Measurements from ENCODE around the gene LCTL.
"Not testable (repeated sequence)": the region's sequence is repeated elsewhere in the genome, so short reads cannot be mapped to it uniquely, and the experiment has no call there.

Gene LCTL

DNA sequence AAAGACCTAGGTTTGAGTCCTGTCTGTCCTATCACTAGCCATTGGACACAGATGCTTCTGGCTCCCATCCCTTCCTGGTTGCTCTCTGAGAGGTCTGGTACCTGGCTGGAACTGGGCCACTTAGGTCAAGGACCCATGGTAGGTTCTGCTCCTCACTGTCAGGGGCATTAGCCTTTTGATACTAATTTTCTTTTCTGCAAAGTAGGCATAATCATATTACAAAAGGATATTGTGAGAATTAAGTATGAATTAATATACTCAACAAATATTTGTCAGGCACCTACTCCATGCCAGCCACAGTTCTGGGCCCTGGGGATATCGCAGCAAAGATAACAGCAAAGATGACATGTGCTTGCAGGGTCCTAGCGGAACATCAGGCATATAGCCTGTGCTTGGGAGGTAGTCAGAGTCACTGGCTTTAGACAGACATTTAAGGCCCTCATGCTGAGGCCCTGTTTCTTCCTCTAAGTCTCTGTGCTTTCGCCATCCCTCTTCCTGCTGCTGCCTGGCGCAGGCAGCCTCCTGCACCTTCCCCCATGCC, 25.6 kb upstream of the LCTL start:
- ATAC-seq, result no peak

DNA sequence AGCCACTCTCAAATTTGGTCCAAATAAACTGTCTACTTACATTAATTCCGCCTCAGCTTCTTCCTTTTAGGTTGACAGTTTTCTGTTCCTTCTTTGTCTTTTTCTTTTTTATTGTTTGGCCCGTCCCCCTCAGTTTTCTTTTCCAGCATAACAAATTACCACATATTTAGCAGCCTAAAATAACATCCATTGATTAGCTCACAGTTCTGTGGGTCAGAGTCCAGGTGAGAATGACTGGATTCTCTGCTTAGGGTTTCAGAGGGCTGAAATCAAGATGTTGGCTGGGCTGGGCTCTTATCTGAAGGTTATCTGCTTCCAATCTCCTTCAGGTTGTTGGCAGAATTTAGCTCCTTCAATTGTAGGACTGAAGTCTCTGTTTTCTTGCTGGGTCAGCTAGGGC, 24.6 kb upstream of the LCTL start:
- no peak for ATAC-seq

DNA sequence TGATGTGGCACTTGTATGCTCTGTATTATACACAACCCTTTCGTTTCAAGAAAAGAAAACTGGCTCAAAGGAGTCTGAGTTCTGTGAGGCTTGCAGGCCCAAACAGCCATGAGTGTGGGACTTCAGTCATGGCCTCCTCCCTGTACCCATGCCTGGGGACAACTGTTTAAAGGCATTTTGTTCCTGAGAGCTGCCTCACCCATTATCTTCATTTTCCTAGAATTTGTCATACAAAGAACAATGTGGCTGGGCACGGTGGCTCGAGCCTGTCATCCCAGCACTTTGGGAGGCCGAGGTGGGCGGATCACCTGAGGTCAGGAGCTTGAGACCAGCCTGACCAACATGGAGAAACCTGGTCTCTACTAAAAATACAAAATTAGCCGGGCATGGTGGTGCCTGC, 23.6 kb upstream of the LCTL start:
- not testable (repeated sequence) for ATAC-seq

DNA sequence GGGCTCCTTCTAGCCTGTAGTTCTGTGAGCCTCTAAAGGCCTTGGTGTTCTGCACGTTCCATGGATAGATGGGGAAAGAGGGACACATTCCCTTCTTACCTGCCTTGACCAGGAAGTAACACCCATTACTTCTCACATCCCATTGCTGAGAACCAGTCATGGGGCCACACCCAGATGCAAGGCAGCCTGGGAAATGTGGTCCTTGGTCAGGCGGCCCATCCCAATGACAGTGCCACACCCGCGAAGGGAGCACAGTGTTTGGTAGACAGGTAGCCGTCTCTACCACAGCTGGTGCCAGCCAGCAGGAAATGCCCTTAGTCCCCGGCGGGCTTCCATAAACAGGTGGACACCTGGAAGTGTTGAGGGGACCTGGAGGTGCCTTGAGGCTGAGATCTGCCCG, 23.2 kb upstream of the LCTL start:
- ATAC-seq, result no peak

DNA sequence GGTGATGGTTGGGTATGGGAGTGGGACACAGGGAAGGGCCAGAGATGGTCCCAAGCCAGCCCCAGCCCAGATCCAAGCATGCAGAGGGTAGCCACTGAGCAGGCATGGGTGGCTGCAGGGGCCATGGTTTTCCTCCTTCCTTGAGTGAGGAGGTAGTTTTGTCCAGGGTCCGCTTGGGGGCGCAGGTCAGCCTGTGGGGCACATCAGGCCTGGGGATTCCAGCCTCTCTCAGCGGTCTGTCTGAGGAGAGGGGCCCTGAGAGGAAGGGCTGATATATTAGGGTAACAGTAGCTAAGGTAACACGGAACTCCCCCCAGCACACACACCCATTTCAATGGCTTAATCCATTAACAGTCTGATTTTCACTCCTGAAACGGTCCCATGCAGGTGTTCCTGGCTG, 22.7 kb upstream of the LCTL start:
- no peak for ATAC-seq

DNA sequence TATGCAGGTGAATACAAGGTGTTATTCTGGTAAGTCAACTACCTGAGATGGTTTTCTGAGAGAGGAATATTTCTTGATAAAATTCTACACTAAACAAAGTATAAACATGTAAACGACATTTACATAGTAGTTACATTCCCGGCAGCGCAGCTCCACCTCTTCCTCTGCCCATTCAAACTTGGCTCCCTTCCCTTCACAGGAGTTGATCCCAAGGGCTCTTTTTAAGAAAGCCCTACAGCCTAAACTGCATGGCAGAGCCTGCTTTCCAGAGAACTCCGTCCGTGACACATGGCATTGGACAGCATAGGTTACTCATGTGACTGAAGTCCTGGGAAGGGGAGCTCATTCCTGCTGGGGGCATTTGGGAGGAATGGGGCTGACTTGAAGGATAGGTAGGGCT, 22.0 kb upstream of the LCTL start:
- no peak for ATAC-seq

DNA sequence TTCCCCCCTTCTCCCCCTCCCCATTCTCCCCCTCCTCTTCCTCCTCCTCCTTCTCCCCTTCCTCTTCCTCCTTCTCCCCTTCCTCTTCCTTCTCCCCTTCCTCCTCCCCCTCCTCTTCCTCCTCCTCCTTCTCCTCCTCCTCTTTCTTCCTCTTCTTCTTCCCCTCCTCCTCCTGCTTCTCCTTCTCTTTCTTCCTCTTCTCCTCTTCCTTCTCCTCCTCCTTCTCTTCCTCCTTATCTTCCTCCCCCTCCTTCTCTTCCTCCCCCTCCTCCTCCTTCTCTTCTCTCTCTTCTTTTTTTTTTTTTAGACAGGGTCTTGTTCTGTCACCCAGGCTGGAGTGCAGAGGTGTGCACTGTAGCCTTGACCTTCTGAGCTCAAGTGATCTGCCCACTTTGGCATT, 21.2 kb upstream of the LCTL start:
- ATAC-seq, result no peak

DNA sequence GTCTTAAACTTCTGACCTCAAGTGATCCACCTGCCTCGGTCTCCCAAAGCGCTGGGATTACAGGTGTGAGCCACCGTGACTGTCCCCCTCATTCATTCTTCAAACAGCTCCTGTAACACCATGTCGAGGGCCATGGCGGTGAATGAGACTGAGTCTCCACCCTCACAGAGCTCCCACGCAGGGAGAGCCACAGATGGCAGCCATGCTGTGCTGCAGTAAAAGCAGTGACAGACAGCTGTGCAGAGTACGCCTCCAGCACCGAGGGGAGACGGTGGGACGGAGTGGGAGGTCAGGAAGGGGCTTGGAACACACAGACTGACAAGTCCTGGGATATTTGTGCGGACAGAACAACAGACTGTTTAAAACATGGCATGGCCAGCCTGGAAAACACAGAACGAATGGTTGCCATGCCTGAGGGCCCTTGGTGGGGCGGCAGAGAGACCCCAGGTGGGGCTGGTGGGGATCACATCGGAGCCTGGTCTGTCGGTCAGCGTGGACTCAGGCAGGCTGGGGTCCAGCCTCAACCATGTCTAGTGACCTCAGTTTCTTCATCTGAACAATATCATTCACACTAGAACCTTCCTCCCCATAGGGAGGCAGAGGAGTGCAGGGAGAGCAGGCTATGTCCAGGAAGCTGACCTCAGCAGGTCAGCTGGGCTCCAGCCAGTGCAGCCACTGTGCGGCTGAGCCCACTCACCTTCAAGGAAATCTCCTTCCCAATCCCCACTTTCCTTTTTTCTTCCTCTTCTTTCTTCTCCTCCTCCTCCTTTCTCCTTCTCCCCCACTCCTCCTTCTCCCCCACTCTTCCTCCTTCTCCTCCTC, 20.6 kb upstream of the LCTL start:
- no peak for ATAC-seq

DNA sequence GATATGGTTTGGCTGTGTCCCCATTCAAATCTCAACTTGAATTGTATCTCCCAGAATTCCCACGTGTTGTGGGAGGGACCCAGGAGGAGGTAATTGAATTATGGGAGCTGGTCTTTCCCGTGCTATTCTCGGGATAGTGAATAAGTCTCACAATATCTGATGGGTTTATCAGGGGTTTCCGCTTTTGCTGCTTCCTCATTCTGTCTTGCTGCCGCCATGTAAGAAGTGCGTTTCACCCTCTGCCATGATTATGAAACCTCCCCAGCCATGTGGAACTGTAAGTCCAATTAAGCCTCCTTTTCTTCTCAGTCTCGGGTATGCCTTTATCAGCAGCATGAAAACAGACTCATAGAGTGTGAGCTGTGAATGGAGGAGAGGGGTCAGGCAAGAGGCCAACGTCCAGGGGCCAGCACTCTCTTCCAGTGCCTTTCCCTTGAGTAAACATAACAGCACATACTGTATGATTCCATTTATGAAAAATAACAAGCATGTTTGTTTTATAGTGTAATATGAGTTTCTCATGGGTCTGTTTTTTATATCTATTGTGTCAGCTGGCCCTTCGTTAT, 16.3 kb upstream of the LCTL start:
- no peak for ATAC-seq

DNA sequence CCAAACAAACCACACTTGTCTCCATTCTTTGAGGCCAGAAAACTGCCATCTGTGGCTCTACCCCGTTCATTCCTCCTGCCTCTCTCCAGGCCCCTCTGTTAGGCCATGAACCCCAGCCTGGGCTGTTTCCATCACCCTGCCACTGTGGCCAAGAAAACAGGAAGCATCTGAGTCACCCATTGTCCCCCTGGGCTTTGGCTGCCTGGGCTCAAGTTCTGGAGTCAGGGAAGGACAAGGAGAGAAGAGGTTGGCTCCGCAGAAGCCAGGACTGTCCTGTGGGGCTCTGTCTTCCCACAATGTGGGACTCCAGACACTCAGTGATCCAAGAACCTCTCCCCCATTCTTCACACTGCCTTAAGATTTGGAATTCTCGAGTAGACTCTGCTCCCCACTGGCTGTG, 14.8 kb upstream of the LCTL start:
- ATAC-seq, result no peak

DNA sequence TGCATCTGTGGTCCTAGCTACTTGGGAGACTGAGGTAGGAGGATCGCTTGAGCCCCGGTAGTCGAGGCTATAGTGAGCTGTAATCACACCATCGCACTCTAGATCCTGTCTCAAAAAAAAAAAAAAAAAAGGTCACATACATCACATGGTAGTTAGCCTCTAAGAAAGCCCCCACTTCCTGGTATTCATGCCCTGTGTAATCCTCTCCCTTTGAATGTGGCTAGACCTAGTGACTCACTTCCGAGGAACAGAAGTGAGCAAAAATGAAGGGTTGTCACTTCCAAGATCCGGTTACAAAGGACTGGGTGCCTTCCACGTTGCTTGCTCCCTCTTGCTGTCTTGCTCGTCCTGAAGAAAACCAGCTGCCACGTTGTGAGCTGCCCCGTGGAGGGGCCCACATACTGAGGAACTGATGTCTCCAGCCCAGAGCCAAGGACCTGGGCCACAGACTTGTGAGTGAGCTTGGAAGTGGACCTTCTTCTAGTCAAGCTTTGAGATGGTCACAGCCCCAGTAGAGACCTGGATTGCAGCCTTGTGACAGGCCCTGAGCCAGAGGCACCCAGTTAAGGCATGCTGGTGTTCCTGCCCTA, 12.6 kb upstream of the LCTL start:
- peak; percentile 36 to 55 for ATAC-seq

DNA sequence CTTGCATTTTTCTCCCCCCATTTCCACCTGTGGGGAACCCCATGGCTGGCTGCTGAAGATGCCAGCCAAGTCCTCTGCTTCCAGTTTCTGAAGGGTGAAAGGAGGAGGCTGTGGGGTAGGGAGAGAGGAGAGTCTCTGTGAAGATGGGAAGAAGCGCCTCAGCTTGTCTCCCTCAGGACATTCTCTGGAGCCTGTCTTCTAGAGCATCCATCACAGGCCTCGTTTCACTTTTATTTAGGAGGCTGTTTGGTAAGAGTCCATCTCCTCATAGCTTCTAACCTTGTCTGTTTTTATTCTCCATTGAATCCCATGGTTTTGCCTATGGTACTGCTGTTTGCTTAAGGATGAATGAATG, 8.8 kb upstream of the LCTL start:
- ATAC-seq, result no peak

DNA sequence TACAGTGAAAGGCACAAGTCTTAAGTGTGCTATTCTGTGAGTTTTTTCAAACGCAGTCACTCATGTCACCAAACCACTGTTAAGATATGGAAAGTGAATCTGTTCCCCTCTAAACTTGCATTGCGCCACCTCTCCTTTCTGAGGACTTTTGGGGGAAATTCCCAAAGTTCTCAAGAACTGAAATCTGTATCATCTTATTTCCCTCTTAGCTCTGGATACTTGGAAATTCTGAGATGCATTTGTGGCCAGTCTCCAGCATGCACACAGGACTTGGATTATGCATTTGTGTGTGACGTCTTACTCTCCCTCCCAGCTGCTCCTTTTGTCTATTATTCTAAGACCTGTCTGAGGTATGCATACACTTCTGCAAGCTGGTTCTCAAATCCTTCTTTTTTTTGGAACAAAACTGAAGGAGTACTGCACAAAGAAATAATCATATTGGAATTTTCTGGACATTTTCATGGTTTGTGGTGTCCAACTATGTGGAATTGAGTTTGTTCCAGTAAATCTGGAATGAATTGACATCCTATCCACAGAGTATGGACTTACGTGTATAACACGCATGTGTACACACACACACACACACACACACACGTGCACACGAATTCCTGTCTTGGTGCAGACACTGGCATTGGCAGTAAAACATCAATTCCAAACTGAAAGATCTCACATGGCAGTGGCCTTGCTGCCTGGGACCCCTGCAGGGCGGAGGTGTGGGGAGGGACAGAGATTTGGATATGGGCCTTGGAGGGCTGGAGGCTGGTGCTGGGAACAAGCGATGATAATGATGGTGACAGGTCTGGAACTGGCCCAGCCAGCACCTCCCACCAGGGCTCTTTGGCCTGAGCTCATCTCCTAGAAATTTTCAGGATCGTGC, 8.2 kb upstream of the LCTL start:
- ATAC-seq, result no peak

DNA sequence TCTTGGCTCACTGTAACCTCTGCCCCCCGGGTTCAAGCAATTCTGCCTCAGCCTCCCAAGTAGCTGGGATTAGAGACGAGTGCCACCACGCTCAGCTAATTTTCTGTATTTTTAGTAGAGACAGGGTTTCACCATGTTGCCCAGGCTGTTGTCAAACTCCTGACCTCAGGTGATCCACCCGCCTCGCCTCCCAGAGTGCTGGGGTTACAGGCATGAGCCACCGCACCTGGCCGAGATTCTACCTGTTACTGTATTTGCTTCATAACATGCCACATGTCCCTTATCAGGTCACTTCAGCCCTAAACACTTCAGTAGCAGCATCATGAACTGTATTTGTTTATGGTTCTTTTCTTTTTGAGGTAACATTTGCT, 7.5 kb upstream of the LCTL start:
- no peak for ATAC-seq

DNA sequence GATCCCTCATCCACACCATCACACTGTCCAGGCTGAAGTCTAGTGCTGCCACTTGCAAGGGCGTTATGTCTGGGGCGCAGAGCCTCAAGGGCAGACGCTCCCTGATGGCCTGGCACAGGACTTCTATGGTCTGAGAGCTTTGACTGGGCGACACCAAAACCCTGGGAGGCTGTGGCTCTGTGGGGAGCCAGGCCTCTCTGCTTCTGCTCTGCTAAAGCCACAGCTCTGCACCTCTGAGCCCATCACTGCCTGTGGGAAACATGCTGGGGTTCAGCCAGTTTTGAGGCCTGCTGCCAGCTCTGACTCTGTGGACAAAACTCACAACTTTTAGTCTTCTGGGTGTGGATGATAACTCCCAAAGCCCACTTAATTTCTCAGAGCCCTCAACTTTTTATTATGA, 6.3 kb upstream of the LCTL start:
- ATAC-seq, result no peak

DNA sequence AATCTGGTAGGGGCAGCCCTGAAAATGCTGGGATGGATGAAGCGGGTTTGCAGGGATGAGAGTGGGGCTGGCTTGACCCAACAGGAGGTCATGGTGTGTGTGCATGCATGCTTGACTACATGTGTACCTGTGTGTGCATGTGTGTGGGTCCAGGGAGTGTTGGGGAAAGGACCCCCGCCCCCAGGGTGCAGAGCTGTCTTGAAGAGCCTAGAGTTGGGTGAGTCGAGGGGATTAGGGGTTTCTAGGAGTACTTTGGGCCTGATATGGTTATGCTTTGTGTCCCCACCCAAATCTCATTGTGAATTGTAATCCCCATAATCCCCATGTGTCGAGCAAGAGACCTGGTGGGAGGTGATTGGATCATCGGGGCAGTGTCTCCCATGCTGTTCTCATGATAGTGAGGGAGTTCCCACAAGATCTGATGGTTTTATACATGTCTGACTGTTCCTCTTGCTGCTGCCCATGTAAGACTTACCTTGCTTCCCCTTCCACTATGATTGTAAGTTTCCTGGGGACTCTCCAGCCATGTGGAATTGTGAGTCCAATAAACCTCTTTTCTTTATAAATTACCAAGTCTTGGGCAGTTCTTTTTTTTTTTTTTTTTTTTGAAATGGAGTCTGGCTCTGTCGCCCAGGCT, 5.2 kb upstream of the LCTL start:
- ATAC-seq, result no peak

DNA sequence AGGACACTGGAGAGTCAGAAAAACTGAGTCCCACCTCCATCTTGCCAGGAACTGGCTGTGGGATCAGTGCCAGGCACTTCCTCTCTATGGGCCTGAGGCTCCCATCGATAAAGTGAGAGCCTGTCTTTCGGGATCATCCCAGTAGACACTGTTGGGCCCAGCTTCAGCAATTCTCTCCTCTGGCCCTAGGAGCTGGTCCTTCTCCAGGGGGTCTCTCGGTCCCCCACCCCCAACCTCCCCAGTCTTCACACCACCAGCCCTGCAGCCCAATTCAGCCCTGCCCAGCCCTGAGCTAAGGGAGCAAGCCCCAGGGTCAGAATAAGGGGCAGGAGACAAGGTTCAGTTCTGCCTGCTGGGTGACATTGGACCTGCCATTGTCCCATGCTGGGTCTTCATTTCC, 4.5 kb upstream of the LCTL start:
- ATAC-seq, result no peak

DNA sequence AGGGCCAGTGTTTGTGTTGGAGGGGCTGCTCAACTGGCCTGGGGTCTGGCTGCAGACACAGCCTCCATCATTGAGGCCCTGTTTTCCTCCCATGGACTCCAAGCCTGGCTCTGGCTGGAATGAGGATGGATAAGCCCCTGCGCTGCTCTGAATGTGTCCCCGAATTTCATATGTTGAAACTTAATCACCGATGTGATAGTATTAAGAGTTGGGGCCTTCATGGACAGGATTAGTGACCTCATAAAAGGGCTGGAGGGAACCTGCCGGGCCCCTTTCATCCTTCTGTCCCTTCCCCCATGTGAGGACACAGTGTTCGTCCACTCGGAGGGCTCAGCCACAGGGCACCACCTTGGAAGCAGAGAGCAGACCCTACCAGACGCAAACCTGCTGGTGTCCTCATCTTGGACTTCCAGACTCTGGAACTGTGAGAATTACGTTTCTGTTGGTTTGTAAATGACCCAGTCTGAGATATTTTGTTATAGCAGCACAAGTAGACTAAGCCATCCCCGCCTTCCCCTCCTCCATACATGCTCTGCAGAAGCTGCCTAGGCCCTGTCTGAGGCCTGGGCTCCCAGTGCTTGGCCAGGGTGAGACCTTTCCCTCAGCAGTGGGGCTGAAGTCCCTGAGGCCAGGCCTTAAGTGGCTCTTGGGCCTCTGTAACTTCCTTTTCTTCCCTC, 3.8 kb upstream of the LCTL start:
- no peak for ATAC-seq

DNA sequence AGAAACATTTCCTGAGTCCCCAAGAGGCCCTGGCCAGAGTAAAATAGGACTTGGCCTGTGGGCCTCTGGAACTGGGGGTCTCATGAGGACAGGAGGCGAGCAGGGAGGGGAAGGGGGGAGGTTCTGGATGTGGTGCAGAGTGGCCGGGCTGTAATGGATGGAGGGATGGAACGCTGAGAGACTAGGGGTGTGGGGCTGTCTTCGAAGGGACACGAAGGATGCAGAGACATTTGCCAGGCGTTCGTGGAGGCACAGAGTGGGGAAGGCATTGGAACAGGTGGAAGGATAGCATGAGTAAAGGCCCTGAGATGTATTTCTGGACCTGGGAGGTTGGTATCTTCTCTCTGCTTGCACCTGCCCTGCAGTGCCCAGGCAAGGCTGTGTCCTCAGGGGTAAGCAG, 2.1 kb upstream of the LCTL start:
- ATAC-seq, result no peak

DNA sequence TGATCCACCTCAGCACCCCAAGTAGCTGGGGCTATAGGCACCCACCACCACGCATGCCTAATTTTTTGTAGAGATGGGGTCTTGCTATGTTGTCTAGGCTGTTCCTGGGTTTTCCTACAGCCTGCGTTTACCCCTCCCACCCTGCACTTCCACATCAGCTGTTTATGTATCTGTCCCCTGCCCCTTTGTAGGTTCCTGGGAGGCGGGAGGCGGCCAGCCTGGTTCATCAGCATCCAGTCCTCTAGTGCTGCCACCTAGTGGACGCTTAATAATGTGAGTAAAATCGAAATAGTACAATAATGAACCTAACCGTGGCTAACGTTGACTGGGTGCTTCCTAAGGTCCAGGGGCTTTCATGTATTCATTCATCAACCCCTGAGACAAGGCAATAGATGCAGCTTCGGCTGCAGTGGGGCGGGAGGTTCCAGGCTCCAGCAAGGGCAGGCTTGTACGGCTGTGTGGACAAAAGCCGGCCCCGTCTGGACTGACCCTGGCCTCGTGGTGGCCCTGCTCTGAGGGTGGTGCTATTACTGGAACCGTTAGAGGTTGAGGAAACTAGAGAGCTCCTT, 1.2 kb upstream of the LCTL start:
- ATAC-seq, result peak in 1 of 2 donors; percentile 73

DNA sequence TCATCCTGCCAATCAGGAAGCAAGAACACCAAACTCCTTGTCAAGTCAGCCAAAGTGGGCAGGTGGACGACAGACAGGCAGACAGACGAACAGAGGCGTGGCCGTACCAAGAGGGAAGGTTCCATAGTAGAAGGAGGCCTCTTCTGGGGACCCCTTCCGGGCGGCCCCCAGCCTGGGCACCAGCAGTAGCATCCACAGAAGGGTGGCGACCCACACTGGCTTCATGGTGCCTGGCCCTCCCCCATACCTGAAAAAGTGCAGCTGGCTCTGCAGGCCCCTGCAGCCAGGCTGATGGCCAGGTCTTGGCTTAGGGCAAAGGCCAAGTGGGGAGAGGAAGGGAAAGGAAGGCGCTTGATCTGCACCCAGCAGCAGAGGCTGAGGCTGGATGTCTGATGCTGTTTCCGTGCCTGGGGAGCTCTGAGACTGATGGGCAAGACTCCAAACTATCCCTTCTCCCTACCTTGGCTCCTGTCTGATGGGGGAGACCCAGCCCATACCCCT, 607 bp downstream of the LCTL start:
- ATAC-seq, result no peak

Measured in activated CD4-positive, CD25-positive, alpha-beta regulatory T cell treated with anti-CD3 and anti-CD28 coated beads, Interleukin-2, amount 50 U/mL, for 24 hours (primary cell).